Neural crest cell (in vitro differentiated cells): ENCODE measurements around the gene LY9. TPM values are rescaled to one million over a fixed set of nuclear protein-coding genes. Genes with fewer than 3 reads are reported as not detected.
A peak's percentile ranks its signal among the peaks of the same experiment; 100 is the strongest.

Experiments
- DNase-seq: peaks from one replicate; pipeline ENCODE4 v3.0.0; 2021; ENCODE audit warnings: low read depth, mixed read lengths, low spot score
- H3K27ac Mint-ChIP-seq: one replicate; pipeline ENCODE4 v1.8.0; 2021; ENCODE audit warnings: mild to moderate bottlenecking, mixed read lengths; ENCODE audit not compliant: unreplicated experiment
- H3K27me3 Mint-ChIP-seq: 2 replicates; pipeline ENCODE4 v1.8.0; 2021; ENCODE audit warnings: low read depth, mild to moderate bottlenecking, mixed read lengths
- H3K36me3 Mint-ChIP-seq: 2 replicates; pipeline ENCODE4 v1.8.0; 2021; ENCODE audit warnings: low read depth, mild to moderate bottlenecking, mixed read lengths
- H3K4me1 Mint-ChIP-seq: 2 replicates; pipeline ENCODE4 v1.8.0; 2021; ENCODE audit warnings: mixed read lengths
- H3K4me3 Mint-ChIP-seq: one replicate; pipeline ENCODE4 v1.8.0; 2021; ENCODE audit warnings: mild to moderate bottlenecking, mixed read lengths
- H3K9me3 Mint-ChIP-seq: 2 replicates; pipeline ENCODE4 v1.8.0; 2021; ENCODE audit warnings: mixed read lengths
- CTCF ChIP-seq: fragments of 200-600 bp; sonication (generic); conservative IDR thresholded peaks from 2 replicates; pipeline ENCODE4 v1.5.0; 2021; ENCODE audit warnings: antibody characterized with exemption, mild to moderate bottlenecking
- total RNA-seq: library from RNA; stranded (reverse); gene quantifications from 2 replicates; pipeline ENCODE4 v1.2.1, GENCODE V29; 2021

The LY9 gene
- total RNA-seq, 1 donor from 2014 or later, result not detected

GRCh38 chr1:160876311-160876710 is 80.3 kb downstream of the LY9 start:
- TF ChIP-seq CTCF, result no peak
- Mint-ChIP-seq H3K36me3 (no peaks in the 10 kb centered on the region), H3K4me3 (no peak overlapping the region), H3K4me1 (no peaks in the 10 kb centered on the region), H3K9me3 (peaks cover 3% of the 10 kb centered on the region), H3K27ac (no peak overlapping the region), H3K27me3 (peaks cover 24% of the 10 kb centered on the region)
- DNase-seq, result no peak

DNA sequence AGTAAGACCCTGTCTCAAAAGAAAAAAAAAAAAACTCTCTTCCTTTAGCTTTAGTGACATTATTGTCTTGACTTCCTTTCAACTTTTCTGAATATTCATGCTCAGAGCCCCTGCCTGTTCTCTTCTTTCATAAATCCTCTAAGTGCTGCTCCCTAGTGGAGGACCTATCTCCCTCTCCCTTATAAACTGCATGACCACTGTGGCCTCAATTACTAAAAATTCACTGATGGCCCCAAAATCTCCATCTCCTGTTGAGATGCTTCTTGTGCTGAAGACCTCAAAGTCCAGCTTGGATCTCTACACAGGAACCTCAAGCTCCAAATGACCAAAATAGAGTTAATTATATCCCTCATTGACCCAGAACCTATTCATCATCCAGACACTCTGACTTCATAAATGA is 81.2 kb downstream of the LY9 start:
- Mint-ChIP-seq H3K9me3 (peaks cover 3% of the 10 kb centered on the region), H3K4me1 (no peaks in the 10 kb centered on the region), H3K36me3 (no peaks in the 10 kb centered on the region), H3K27me3 (peaks cover 18% of the 10 kb centered on the region), H3K27ac (no peak overlapping the region), H3K4me3 (no peak overlapping the region)
- DNase-seq, result no peak
- TF ChIP-seq CTCF, result peak; percentile 21

Other genes with a start within 250 kb of the LY9 start
- gene CD84, start 216.7 kb upstream of the LY9 start, total RNA-seq, result not detected in 2 replicates
- gene SLAMF1, start 149.1 kb upstream of the LY9 start, total RNA-seq, result not detected in 2 replicates
- gene CD48, start 84.4 kb upstream of the LY9 start, total RNA-seq, result not detected in 2 replicates
- gene SLAMF7, start 56.9 kb upstream of the LY9 start, total RNA-seq, result not detected in 2 replicates
- gene CD244, start 66.7 kb downstream of the LY9 start, total RNA-seq, result not detected in 2 replicates
- gene ITLN1, start 89.0 kb downstream of the LY9 start, total RNA-seq, result not detected in 2 replicates
- 0.35 TPM in 1 of 2 replicates, not detected in the other for gene ITLN2, start 158.6 kb downstream of the LY9 start, total RNA-seq
- 3.5 and 6.4 TPM in 2 replicates for gene F11R, start 225.0 kb downstream of the LY9 start, total RNA-seq
- gene TSTD1, start 242.8 kb downstream of the LY9 start, total RNA-seq, result 6.7 and 7.2 TPM in 2 replicates
- 87.7 and 89.5 TPM in 2 replicates for gene USF1, start 249.8 kb downstream of the LY9 start, total RNA-seq